Posterior cingulate gyrus (tissue), 11 donors: ENCODE measurements around the gene MGARP.

ENCODE experiments used
- DNase-seq, 10 donors: peaks; one replicate each; pipeline versions ENCODE4 v3.0.0 to v3.0.0-alpha.2; 2020 to 2021; ENCODE audit warnings: mixed read lengths in 3 of 10
- intact Hi-C: fragments of 100-400 bp; cut with DNase I; formaldehyde crosslinking; loops from one replicate; pipeline ENCODE4 v1.15.1; 2023

MGARP gene

GRCh38 chr4:139247700-139248238 is 32.3 kb downstream of the MGARP start:
- intact Hi-C loops, result no loop called here
- no peak for DNase-seq

DNA sequence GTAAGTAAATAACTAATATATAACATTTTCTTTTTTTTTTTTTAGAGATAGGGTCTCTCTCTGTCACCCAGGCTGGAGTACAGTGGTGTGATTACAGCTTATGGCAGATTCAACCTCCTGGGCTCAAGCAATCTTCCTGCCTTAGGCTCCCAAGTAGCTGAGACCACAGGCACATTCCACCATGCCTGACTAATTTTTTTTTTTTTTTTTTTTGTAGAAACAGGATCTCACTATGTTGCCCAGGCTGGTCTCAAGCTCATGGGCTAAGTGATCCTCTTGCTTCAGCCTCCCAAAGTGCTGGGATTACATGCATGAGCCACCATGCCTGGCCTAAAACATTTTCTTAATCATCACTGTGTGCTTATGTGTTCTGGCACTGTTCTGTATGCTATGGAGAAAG is 32.8 kb downstream of the MGARP start:
- intact Hi-C loops, result no loop called here
- DNase-seq, result no peak

GRCh38 chr4:139246166-139246565 is 33.9 kb downstream of the MGARP start:
- DNase-seq, result peak in 1 of 10 donors; percentile 49
- intact Hi-C loops, result no loop called here

DNA sequence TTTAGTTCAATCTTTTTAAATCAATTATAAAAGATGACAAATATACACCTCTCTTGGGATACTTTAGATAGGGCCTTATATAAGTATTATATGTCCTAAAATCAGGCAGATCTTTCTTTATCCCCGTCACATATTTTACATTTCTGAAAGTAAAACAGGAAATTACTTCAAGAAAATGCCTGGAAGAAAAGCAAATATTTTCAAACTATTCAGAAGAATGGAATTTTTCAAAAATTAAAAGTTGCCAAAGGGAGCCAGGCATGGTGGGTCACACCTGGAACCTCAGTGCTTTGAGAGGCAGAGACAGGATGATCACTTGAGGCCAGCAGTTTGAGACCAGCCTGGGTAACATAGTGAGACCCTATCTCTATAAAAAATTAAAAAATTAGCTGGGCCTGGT is 34.4 kb downstream of the MGARP start:
- DNase-seq, result no peak
- intact Hi-C loops, result no loop called here

GRCh38 chr4:139243448-139244365 is 36.3 kb downstream of the MGARP start:
- DNase-seq, result no peak
- intact Hi-C loops, result no loop called here

DNA sequence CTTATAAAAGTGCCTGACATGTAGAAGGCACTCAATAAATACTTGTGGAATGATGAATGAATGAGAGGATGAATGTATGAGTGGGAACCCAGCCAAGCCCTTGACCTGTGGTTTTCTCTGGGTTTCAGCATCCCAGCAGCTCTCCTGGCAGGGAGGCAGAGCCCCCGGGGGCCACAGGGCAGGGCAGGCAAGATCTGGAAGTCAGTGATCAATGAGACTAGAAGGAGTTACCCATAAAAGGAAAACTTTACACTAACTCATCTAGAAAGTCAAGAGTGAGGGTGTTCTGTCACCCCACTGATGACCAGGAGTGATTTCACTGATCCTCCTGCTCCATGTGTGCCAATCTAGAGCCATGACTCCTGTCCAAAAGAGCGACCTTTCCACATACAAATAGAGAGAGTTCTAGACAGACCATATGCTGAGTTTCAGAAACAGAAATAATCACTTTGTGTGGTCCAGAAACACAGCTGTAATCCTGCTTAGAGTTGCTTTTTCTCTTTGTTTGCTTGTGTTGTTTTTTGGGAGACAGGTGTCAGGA is 37.4 kb downstream of the MGARP start:
- no peak for DNase-seq
- intact Hi-C loops, result no loop called here

GRCh38 chr4:139241784-139242151 is 38.3 kb downstream of the MGARP start:
- intact Hi-C loops, result no loop called here

DNA sequence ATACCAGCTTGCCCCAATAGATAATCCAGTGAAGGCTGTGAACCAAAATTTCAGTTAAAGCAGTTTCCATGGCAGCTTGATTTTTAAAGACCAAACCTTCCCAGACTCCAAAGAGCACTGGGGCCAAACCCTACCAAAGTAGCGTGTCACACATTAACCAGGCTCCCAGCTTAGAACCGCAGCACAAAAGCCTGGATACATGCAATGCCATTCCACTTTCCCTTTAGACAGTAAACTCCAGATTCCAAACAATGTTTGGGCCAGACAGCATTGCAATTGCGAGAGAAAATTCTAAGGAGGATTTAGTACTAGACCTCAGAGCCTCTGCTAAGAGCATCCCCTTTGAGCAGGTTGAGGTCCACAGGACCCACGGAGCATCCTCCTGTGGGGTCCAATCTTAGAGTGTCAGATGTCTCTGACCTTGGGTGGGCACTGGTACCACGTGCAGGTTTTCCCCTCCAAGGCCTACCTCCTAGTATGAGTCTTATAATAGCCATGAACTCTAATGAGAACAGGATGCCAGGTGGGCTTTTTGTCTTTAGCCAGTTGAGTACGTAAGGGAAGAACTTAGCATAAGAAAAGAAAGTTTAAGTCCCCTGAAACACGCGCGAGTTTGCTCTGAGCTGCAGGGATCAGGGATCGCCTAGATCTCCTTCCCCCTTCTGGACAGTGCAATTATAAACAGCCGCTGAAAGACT is 38.8 kb downstream of the MGARP start:
- intact Hi-C loops, result no loop called here
- DNase-seq, result no peak

More at GRCh38 chr4:139241784-139242151, 38.3 kb downstream of the MGARP start:
- no peak for DNase-seq

GRCh38 chr4:139239127-139239772 is 40.8 kb downstream of the MGARP start:
- intact Hi-C loops, result no loop called here
- DNase-seq, result no peak

GRCh38 chr4:139234253-139234652 is 45.8 kb downstream of the MGARP start:
- intact Hi-C loops, result no loop called here
- no peak for DNase-seq

- DNase-seq, result no peak
- intact Hi-C loops, result loop anchor here (2.0 to 10.0 kb wide), 2 partner anchors 65 to 275 kb away; no protein-coding TSS in a partner anchor
Measured at GRCh38 chr4:139229534-139230039, 50.4 kb downstream of the MGARP start.

DNA sequence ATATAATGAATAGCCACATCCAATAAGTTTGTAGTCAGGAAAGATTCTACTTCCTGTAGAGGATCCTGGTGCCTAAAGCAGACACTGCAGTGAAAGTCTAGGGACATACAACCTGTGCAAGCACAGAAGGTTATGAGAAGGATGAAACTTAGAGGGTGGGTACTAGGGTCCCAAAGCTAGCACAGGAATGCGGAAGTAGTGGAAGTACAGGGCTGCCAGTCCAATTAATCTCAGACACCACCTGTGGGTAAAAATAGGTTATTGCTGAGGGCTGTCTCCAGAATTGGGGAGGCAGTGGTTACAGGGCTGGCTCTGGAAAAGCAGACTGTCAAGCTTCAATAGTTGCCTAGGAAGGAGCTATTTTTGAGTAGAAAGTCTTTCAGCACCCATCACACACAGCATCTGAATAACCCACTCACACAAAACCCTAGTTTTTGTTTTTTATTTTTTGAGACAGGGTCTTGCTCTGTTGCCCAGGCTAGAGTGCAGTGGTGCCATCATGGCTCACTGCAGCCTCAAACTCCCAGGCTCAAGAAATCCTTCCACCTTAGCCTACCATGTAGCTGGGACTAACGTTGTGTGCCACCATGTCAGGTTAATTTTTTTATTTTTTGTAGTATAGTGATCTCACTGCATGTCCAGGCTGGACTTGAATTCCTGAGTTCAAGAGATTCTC is 52.2 kb downstream of the MGARP start:
- no peak for DNase-seq
- intact Hi-C loops, result loop anchor here (2.0 to 10.0 kb wide), 2 partner anchors 67 to 277 kb away; no protein-coding TSS in a partner anchor

DNA sequence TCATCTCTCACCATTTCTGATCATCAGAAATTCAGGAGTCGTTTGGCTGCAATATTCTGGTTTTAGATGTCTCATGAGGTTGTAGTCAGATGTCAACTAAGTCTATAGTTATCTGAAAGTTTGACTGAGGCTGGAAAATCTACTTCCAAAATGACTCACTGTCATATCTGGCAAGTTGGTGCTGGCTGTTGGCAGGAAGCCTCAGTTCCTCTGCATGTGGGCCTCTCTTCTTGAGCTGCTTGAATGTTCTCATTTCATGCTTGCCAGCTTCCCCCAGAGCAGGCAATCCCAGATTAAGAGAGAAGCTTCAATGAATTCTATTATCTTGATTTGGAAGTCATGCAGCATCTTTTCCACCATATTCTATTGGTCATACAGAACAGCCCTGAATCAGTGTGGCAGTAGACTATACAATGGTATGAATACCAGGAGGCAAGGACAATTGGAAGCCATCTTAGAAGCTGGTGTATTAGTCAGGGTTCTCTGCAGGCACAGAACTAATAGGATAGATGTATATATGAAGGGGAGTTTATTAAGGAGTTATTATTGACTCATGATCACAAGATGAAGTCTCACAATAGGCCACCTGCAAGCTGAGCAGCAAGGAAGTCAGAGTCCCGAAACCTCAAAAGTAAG is 56.2 kb downstream of the MGARP start:
- peak; percentile 18 to 91 (median 41) for DNase-seq
- intact Hi-C loops, result loop anchor here (10.0 kb wide), 1 partner anchor 281 kb away; no protein-coding TSS in a partner anchor

DNA sequence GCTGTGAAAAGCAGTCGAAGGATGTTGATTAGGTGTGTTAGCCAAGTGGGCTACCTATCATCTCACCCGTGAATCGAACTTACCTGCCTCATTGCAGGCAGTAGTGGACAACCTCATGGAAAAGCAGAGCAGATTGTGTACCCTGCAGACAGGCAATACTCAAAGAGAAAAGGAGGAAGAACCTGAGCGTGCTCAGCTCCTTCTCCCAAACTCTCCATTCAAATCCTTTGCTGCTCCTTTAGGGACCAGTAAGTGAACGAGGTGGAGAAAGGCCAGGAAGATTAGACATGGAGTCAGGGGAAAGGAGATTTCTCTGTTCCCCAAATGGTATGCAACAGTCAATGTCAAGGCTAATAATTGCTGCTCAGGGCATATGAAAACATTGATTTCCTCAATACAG is 57.8 kb downstream of the MGARP start:
- intact Hi-C loops, result loop anchor here (10.0 kb wide), 1 partner anchor 283 kb away; no protein-coding TSS in a partner anchor

DNA sequence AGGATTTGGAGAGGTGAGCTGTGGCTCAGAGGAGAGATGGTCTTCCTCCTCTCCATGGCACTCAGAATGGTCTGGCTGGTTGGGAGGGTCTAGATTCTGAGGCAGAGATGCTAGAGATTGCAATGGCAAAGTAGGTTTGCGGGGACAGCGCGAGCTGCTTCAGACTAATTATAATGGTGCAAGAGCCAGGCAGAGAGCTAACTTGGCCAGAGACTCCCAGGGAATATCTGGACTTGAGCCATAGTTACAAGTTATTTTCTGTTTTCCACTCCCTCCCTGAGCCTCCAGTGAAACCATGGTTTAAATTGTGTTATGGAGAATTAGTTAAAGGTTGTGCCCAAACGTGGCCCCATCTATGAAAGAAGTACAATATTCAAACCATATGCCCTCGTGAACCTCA is 58.3 kb downstream of the MGARP start:
- intact Hi-C loops, result loop anchor here (10.0 kb wide), 1 partner anchor 283 kb away; no protein-coding TSS in a partner anchor
- DNase-seq, result no peak

More for the DNA sequence above, 57.8 kb downstream of the MGARP start:
- no peak for DNase-seq

DNA sequence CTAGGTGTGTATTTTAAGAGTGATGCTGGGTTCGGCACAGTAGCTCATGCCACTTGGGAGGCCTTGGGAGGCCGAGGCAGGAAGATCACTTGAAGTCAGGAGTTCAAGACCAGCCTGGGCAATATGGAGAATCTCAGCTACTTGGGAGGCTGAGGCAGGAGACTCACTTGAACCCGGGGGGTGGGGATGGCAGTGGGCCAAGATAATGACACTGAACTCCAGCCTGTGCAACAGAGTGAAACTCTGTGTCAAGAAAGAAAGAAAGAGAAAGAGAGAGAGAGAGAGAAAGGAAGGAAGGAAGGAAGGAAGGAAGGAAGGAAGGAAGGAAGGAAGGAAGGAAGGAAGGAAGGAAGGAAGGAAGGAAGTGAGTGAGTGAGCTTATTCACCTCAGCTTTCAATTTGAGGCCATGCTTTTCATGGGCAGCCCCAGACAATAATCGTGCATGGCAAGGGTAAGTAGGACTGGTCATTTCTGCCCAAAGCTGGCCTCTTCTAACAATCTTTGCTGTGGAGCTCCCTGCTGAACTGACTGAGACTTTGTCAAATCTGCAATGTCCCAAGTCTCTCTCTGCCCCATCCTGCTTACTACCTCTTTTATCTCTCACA is 60.5 kb downstream of the MGARP start:
- intact Hi-C loops, result loop anchor here (10.0 kb wide), 1 partner anchor 285 kb away; no protein-coding TSS in a partner anchor
- DNase-seq, result no peak
